ENCODE results near the gene THNSL1.

The THNSL1 gene

GRCh38 chr10:25061711-25062449, 45.5 kb downstream of the THNSL1 start:
- no peak for FAIRE-seq

- FAIRE-seq = no peak
Observed at GRCh38 chr10:25063157-25063556, 46.7 kb downstream of the THNSL1 start.

DNA sequence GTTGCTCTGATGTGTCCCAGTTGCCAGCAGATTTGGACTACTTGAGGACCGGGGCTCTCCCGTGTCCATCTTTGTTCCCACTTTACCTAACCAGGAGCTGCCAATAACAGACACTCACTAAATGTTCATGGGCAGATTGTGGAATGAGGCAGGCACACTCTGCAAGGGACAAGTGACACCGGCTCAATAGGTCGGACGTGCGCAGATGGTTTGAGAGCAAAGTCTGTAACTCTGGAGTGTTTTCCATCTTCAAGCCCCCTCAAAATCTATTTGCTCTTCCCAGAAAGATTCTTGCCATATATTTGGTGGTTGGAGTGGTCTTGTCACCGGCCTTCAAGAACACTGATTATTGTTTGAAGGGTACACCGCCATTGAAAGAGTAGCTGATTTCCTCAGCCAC, 47.2 kb downstream of the THNSL1 start:
- FAIRE-seq = no peak

GRCh38 chr10:25064401-25064800, 48.0 kb downstream of the THNSL1 start:
- FAIRE-seq = no peak

DNA sequence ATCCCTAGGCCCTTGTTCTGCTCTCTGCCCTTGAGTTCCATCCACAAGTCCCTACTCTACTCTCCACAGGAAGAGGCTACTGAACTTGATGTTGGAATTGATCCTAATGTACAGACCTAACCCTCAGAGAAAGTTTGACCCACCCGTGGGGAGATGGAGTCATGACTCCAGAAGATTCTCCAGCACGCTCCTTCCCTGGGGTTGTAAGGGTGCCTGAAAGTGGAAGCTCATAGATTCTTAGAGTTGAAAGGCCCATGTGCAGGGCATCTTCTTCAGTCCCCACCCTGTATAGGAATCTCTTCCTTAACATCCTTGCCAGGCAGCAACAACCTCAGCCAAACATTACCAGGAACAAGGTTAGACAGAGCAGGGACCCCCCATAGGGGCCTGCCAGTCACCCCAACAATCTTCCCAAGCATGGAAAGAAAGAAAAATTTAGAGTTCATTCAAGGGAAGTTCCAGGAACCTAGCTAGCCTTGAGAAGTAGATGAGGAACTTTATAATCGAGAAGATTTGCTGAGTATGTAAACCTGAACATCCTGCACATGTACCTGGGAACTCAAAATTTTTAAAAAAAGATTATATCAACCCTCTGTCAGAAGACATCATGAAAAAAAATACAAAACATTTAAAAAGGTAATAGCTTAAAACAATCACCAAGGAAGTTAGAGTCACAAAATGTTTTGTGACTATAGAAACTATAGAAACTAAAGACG, 49.5 kb downstream of the THNSL1 start:
- no peak for FAIRE-seq

- FAIRE-seq = no peak
Observed at GRCh38 chr10:25068152-25069058, 52.0 kb downstream of the THNSL1 start.

- FAIRE-seq = no peak
Observed at GRCh38 chr10:25071227-25071626, 54.8 kb downstream of the THNSL1 start.

DNA sequence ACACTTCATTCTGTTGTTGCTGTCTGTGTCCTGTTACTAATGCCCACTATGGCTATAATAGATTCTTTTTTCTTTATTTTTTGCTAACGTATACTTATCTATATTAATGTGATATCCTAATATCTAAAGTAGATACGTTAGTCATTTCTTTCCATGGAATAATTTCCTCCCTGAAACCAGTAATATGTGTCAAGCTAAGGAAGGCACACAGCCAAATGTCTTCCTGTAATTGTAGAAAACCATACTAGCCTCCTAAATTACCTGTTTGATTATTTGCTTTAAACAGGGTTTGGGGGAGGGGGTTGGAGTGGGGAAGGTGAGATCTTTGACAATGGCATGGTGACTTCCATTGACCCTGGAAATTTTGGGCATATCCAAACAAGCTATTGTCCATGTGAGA, 56.4 kb downstream of the THNSL1 start:
- FAIRE-seq = no peak

DNA sequence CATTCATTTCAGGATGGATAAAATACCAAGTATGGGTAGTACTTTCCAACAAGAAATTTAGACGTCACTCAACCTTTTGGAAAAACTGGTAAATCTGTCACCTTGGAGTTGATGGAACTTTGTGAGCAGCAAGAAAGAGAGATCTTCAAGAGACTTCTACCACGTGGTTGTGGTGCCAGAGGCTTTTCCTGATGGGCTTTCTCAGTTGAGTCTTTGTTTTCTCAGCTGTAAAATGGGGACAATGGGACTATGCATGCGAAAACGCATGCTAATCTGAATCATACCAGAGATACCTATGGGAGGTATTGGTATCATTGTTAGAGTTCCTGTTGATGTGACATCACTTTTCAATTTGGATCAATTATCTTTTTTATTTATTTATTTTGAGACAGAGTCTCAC, 59.4 kb downstream of the THNSL1 start:
- no peak for FAIRE-seq
